Left ventricle myocardium inferior (tissue), 1 donor: Measurements from ENCODE around the gene EEFSEC. TPM values are rescaled to one million over a fixed set of nuclear protein-coding genes. Genes with fewer than 3 reads are reported as not detected.

ENCODE experiments used
- DNase-seq: peaks from one replicate; pipeline ENCODE4 v3.0.0-alpha.2; 2020
- H3K27ac ChIP-seq: fragments of 200-600 bp; replicated peaks from 2 replicates; pipeline ENCODE4 v1.8.0; 2021
- H3K27me3 ChIP-seq: fragments of 200-600 bp; 2 replicates; pipeline ENCODE4 v1.8.0; 2021; ENCODE audit warnings: low read depth
- H3K36me3 ChIP-seq: fragments of 200-600 bp; 2 replicates; pipeline ENCODE4 v1.8.0; 2021
- H3K4me1 ChIP-seq: fragments of 200-600 bp; 2 replicates; pipeline ENCODE4 v1.8.0; 2021
- H3K4me3 ChIP-seq: fragments of 200-600 bp; 2 replicates; pipeline ENCODE4 v1.8.0; 2021; ENCODE audit warnings: mild to moderate bottlenecking, moderate library complexity
- H3K9me3 ChIP-seq: fragments of 200-600 bp; replicated peaks from 2 replicates; pipeline ENCODE4 v1.8.0; 2021
- CTCF ChIP-seq: fragments of 200-600 bp; IDR thresholded peaks from 2 replicates; pipeline ENCODE4 v1.8.0; 2021; ENCODE audit warnings: antibody characterized with exemption, mild to moderate bottlenecking, borderline replicate concordance
- intact Hi-C: fragments of 100-400 bp; cut with micrococcal nuclease; formaldehyde crosslinking; loops from one replicate; pipeline ENCODE4 v1.11.0; 2022
- total RNA-seq: library from RNA; stranded (reverse); fragmentation: NEBNext Ultra II Directional; extraction: Animal tissue kit (Norgen Biotek cat#: 25700); gene quantifications from one replicate; pipeline ENCODE4 v1.2.1, GENCODE V29; 2021
- donor health status: DM: no; HTN: yes; CAD: no; lungs with severe emphysema.

Gene EEFSEC
- total RNA-seq, 1 donor from 2014 or later: 23.7 TPM

DNA sequence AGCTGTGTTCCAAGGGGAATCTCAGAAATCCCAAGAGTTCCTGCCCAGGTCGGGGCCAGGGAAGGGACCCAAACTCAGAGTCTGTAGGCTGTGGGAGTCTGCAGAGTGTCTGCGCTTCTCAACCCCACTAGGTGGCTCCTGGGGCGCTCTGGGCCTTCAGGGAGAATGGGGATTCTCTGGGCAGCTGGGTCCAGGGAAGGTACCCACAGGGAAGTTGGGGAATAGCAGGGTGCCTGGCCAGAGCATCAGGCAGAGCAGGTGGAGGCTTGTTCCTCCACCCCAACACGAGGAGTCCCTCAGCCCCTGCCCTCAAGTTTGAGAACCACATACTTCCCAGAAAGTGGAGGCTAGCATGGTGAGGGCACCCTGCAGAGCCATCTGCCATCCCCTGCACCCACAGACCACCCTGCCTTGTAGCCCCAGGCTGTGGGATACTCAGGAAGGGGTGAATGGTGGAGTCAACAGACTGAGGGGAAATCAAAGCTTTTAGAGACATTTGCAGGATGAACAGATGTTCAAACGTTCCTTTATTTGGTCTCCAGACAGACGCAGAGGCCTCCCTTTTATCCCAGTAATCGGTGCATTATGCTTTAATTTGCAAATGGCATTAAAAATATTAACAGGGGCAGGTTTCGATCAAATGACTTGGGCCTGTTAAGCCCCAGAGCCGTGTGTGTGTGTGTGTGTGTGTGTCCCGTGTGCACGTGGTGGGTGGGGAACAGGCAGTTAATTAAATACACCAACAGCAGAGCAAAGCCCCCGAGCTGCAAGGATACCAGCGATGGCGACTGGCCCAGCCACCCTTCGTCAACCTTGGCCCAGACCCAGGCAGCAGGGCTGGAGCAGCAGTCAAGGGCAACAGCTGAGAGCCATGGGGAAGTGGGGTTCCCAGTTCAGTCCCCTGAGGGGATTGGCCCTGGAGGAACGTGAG, 255.7 kb downstream of the EEFSEC start:
- Histone ChIP-seq H3K4me1 (peaks cover 25% of the 10 kb centered on the region), H3K4me3 (no peak overlapping the region), H3K36me3 (no peaks in the 10 kb centered on the region), H3K9me3 (no peaks in the 10 kb centered on the region), H3K27me3 (no peaks in the 10 kb centered on the region), H3K27ac (no peak overlapping the region)
- peak; percentile 43 for DNase-seq
- intact Hi-C loops: no loop called here
- TF ChIP-seq CTCF: no peak

- Histone ChIP-seq H3K36me3 (no peaks in the 10 kb centered on the region), H3K27ac (no peak overlapping the region), H3K4me1 (peaks cover 16% of the 10 kb centered on the region), H3K27me3 (no peaks in the 10 kb centered on the region), H3K4me3 (no peak overlapping the region), H3K9me3 (no peaks in the 10 kb centered on the region)
- DNase-seq: no peak
- TF ChIP-seq CTCF: no peak
- intact Hi-C loops: no loop called here
Observed at GRCh38 chr3:128409624-128410581, 256.6 kb downstream of the EEFSEC start.

DNA sequence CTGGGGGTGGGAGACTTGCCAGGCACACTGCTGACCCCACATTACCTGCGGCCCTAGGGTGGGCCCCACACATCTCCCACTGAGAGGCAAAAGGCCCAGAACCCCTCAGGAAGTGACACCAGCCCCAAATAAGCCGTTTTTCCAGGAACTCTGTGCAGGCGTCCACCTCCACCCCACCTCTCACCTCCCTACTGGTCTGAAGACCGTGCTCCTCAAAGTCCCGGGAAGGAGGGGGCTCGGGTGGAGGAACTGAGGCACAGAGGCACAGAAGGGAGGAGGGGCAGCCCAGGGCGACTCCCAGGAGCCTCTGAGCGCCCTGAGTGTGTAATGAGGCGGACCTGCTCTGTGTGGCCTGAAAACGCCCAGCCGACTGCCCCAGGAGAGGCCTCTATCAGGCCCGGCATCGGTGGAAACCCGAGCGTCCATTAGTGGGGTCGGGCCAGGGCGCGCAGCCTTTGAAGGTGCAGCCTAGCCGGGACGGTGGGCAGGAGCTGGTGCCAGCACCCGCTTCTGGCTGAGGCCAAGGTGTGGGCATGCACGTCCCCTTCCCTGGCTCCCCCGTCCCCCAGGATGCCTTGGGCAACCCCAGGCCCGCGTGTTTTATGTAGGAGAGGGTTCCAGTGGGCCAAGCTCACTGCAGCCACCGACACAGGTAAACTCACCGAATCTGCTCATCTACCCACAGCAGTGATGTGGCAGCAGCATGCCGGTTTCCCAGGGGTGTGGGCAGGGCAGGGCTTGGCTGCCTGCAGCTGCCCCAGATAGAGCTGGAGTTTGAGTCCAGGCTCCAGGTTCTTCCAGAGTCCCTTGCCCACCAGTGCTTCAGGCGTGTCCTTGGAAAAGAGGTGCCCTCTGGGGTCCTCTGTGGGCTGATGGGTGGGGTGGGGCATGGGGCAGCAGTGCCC, 257.6 kb downstream of the EEFSEC start:
- Histone ChIP-seq H3K27me3 (no peaks in the 10 kb centered on the region), H3K27ac (no peak overlapping the region), H3K36me3 (no peaks in the 10 kb centered on the region), H3K4me1 (peaks cover 13% of the 10 kb centered on the region), H3K4me3 (no peak overlapping the region), H3K9me3 (no peaks in the 10 kb centered on the region)
- TF ChIP-seq CTCF: no peak
- intact Hi-C loops: no loop called here
- DNase-seq: no peak

DNA sequence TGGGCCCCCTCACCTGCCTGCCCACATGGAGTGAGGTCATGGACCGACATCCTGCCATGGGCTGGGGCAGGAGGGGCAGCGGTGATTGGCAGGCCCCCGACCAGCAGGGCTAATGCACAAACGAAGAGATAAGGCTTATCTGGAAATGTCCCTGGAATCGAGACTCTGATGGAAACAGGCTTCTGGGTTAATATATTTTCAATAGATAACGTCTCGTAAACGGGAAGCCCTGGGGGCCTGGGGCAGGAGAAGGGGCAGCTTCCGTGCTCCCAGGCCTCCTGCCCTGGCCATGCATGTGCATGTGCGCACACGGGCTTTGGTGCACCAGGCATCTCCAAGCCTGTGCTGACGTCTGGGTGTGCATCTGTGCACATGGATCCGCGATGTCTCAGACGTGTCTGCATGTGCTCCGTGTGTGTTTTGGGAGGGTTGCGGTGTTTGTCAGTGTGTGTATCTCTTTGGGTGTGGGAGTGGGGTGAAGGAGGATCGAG, 258.3 kb downstream of the EEFSEC start:
- Histone ChIP-seq H3K27me3 (no peaks in the 10 kb centered on the region), H3K9me3 (no peaks in the 10 kb centered on the region), H3K4me1 (peaks cover 13% of the 10 kb centered on the region), H3K36me3 (no peaks in the 10 kb centered on the region), H3K27ac (no peak overlapping the region), H3K4me3 (no peak overlapping the region)
- DNase-seq: no peak
- intact Hi-C loops: no loop called here
- no peak for TF ChIP-seq CTCF
